SK-N-SH (cell line): Measurements from ENCODE around the gene LRRC58. TPM values are rescaled to one million over a fixed set of nuclear protein-coding genes. Genes with fewer than 3 reads are reported as not detected.

Experiments
- CTCF ChIA-PET: fragments of 300-600, 350-600 bp; formaldehyde crosslinking; extraction: SDS; loops from one replicate; lab custom pipeline; 2021; lab: Yijun Ruan, JAX
- POLR2A ChIA-PET: fragments of 350-600 bp; sonication (Branson Sonifier 250); formaldehyde crosslinking; extraction: SDS; loops from one replicate; lab custom pipeline; 2020; ENCODE audit warnings: antibody characterized with exemption, inconsistent platforms; lab: Yijun Ruan, JAX
- DNase-seq: peaks from one replicate; pipeline ENCODE4 v3.0.0; 2012
- H2AFZ ChIP-seq: fragments of 200-600 bp; sonication (generic); 2 replicates; pipeline ENCODE4 v1.8.1; 2016; ENCODE audit warnings: antibody characterized with exemption, mild to moderate bottlenecking, low read depth
- H3F3A ChIP-seq: fragments of 200-600 bp; sonication (generic); replicated peaks from 2 replicates; pipeline ENCODE3; 2016; ENCODE audit warnings: antibody characterized with exemption, mild to moderate bottlenecking; ENCODE audit not compliant: insufficient read depth
- H3K27ac ChIP-seq, 2 experiments: fragments of 200-500 bp in 1 of 2; fragments of 200-600 bp in 1 of 2; sonication (Bioruptor generic) in 1 of 2; sonication (generic), shearing (Covaris generic) in 1 of 2; 2 replicates each; pipeline versions ENCODE4 v1.5.1 to v1.6.1; 2014 to 2016; ENCODE audit warnings: low read depth in 2 of 2, inconsistent platforms in 1 of 2, low read length in 1 of 2, mild to moderate bottlenecking in 1 of 2, mixed read lengths in 1 of 2
- H3K27me3 ChIP-seq: fragments of 200-600 bp; sonication (generic), shearing (Covaris generic); 2 replicates; pipeline ENCODE4 v1.6.1; 2016; ENCODE audit warnings: mixed run types; ENCODE audit not compliant: insufficient read depth
- H3K36me3 ChIP-seq, 2 experiments: fragments of 200-500 bp in 1 of 2; fragments of 200-600 bp in 1 of 2; sonication (Bioruptor generic) in 1 of 2; sonication (generic) in 1 of 2; replicated peaks in 1 of 2; 2 replicates each; pipeline versions ENCODE3 to v1.5.1; 2014 to 2016; ENCODE audit warnings: low read length in 1 of 2, mild to moderate bottlenecking in 1 of 2; ENCODE audit not compliant: insufficient read depth in 2 of 2, control insufficient read depth in 1 of 2
- H3K4me1 ChIP-seq, 2 experiments: fragments of 200-500 bp in 1 of 2; fragments of 200-600 bp in 1 of 2; sonication (Bioruptor generic) in 1 of 2; sonication (generic), shearing (Covaris generic) in 1 of 2; 2 replicates each; pipeline versions ENCODE4 v1.5.1 to v1.6.1; 2014 to 2016; ENCODE audit warnings: low read depth in 1 of 2, low read length in 1 of 2, mixed run types in 1 of 2; ENCODE audit not compliant: insufficient read depth in 2 of 2, control insufficient read depth in 1 of 2
- H3K4me2 ChIP-seq: fragments of 200-600 bp; sonication (generic), shearing (Covaris generic); 2 replicates; pipeline ENCODE4 v1.6.1; 2017; ENCODE audit warnings: mixed run types
- H3K4me3 ChIP-seq, 2 experiments: fragments of 200-500 bp in 1 of 2; fragments of 200-600 bp in 1 of 2; sonication (Bioruptor generic) in 1 of 2; sonication (generic), shearing (Covaris generic) in 1 of 2; 2 replicates each; pipeline versions ENCODE4 v1.5.1 to v1.8.1; 2014 to 2016; ENCODE audit warnings: low read depth in 2 of 2, inconsistent platforms in 1 of 2, low read length in 1 of 2, mild to moderate bottlenecking in 1 of 2, mixed read lengths in 1 of 2, moderate library complexity in 1 of 2
- H3K79me2 ChIP-seq: fragments of 200-600 bp; sonication (generic); 2 replicates; pipeline ENCODE4 v1.8.1; 2017; ENCODE audit warnings: mild to moderate bottlenecking; ENCODE audit not compliant: insufficient read depth
- H3K9ac ChIP-seq: fragments of 200-600 bp; sonication (generic); 2 replicates; pipeline ENCODE4 v1.6.1; 2017; ENCODE audit warnings: mixed run types
- H3K9me2 ChIP-seq: fragments of 200-600 bp; sonication (generic); 2 replicates; pipeline ENCODE4 v1.6.1; 2017; ENCODE audit warnings: mixed run types
- H3K9me3 ChIP-seq: fragments of 200-600 bp; sonication (generic); 2 replicates; pipeline ENCODE4 v1.6.1; 2017; ENCODE audit warnings: mixed run types, mild to moderate bottlenecking, moderate library complexity
- H4K20me1 ChIP-seq: fragments of 200-600 bp; sonication (generic); 2 replicates; pipeline ENCODE4 v1.6.1; 2017; ENCODE audit warnings: mild to moderate bottlenecking, mixed run types; ENCODE audit not compliant: insufficient read depth
- EZH2phosphoT487 ChIP-seq: fragments of 200-600 bp; sonication (generic); IDR thresholded peaks from 2 replicates; pipeline ENCODE4 v1.6.1; 2017; ENCODE audit warnings: low read depth, mixed run types, mild to moderate bottlenecking, antibody characterized with exemption, moderate library complexity, borderline replicate concordance
- POLR2AphosphoS5 ChIP-seq: IDR thresholded peaks from 2 replicates; pipeline ENCODE4 v1.6.1; 2012; ENCODE audit warnings: low read depth, low read length
- RAD21 ChIP-seq: IDR thresholded peaks from 2 replicates; pipeline ENCODE4 v1.6.1; 2012; ENCODE audit warnings: mild to moderate bottlenecking, low read length
- RCOR1 ChIP-seq: fragments of 150-350 bp; IDR thresholded peaks from 2 replicates; pipeline ENCODE4 v1.6.1; 2017; ENCODE audit warnings: antibody characterized with exemption, low read length
- REST ChIP-seq: IDR thresholded peaks from 2 replicates; pipeline ENCODE4 v1.6.1; 2012; ENCODE audit warnings: mild to moderate bottlenecking, low read depth, low read length, moderate library complexity
- RFX5 ChIP-seq: IDR thresholded peaks from 2 replicates; pipeline ENCODE4 v1.6.1; 2012; ENCODE audit warnings: mild to moderate bottlenecking, improper control_type of control experiment, low read length
- RXRA ChIP-seq: IDR thresholded peaks from 2 replicates; pipeline ENCODE4 v1.4.0; 2012; ENCODE audit warnings: low read depth, mild to moderate bottlenecking, borderline replicate concordance
- TCF12 ChIP-seq: IDR thresholded peaks from 2 replicates; pipeline ENCODE4 v1.4.0; 2012
- USF1 ChIP-seq: IDR thresholded peaks from 2 replicates; pipeline ENCODE4 v1.4.0; 2012; ENCODE audit warnings: low read depth, borderline replicate concordance
- USF2 ChIP-seq: fragments of 150-350 bp; IDR thresholded peaks from 2 replicates; pipeline ENCODE4 v1.6.1; 2017; ENCODE audit warnings: antibody characterized with exemption, low read length, low read depth, borderline replicate concordance
- ZBTB33 ChIP-seq: IDR thresholded peaks from 2 replicates; pipeline ENCODE4 v1.4.0; 2012; ENCODE audit warnings: low read depth, borderline replicate concordance
- WGBS: methylation state at CpG from one replicate; pipeline ENCODE4 v1.1.6; 2017; ENCODE audit warnings: low lambda C conversion rate; 5-methylcytosine and 5-hydroxymethylcytosine counted together
- polyA plus RNA-seq, 3 experiments: library from polyadenylated mRNA; depleted of rRNA; stranded (reverse); fragments of >200 nt; gene quantifications; 2 replicates each; pipeline ENCODE4 v1.2.3, GENCODE V29; 2012

LRRC58 gene
- polyA plus RNA-seq, 1 of the 3 experiments (the other 2 are of a cell fraction) = 5.8 TPM

- Histone ChIP-seq H3K9ac (no peak overlapping the region), H3K4me1 (no peaks in the 10 kb centered on the region; a peak in 2 of 4 replicates), H3K9me3 (peaks cover 13% of the 10 kb centered on the region), H3K27ac (no peak overlapping the region)
- TF ChIP-seq TCF12 = no peak
- TF ChIP-seq RCOR1 = no peak
- no peak for TF ChIP-seq RFX5
- TF ChIP-seq EZH2phosphoT487 = no peak
- no peak for TF ChIP-seq USF1
- no peak for TF ChIP-seq POLR2AphosphoS5
- no peak for TF ChIP-seq REST
- TF ChIP-seq USF2 = no peak
- TF ChIP-seq RAD21 = no peak
- no peak for TF ChIP-seq RXRA
- no peak for TF ChIP-seq ZBTB33
- TF ChIP-seq, all 33 proteins: peak for 0
- Histone ChIP-seq H3K36me3 (peaks cover 21 to 36% of the 10 kb centered on the region in 2 experiments), H4K20me1 (peaks cover 12% of the 10 kb centered on the region), H3K4me2 (no peak overlapping the region), H3K79me2 (peaks cover 95% of the 10 kb centered on the region), H3K4me3 (no peak overlapping the region), H3K27me3 (no peaks in the 10 kb centered on the region), H3F3A (peaks cover 3% of the 10 kb centered on the region), H2AFZ (no peak overlapping the region), H3K9me2 (no peaks in the 10 kb centered on the region)
- DNase-seq = no peak
- ChIA-PET POLR2A (no interaction called here), CTCF (interaction anchor here (0.6 kb wide), 1 partner anchor 335 kb away, joined by 3 read pairs; no protein-coding TSS in a partner anchor)
- 96% methylated on average over 4 of the region's 8 CpGs for WGBS
Measured at GRCh38 chr3:120341658-120342346, 7.4 kb downstream of the LRRC58 start.
